Effector CD8-positive, alpha-beta T cell (primary cell): ENCODE data around the gene CCDC150.
"Not testable (repeated sequence)": the region's sequence is repeated elsewhere in the genome, so short reads cannot be mapped to it uniquely, and the experiment has no call there.

Experiments used
- DNase-seq: peaks from one replicate; lab custom pipeline; 2025; lab: John Stamatoyannopoulos, UW
- total RNA-seq, 4 experiments: gene quantifications; one replicate each; lab custom pipeline; 2026; lab: John Stamatoyannopoulos, UW

Gene CCDC150
- 0.91 to 1.7 (median 1.4) reads per million in 4 experiments for total RNA-seq

DNA sequence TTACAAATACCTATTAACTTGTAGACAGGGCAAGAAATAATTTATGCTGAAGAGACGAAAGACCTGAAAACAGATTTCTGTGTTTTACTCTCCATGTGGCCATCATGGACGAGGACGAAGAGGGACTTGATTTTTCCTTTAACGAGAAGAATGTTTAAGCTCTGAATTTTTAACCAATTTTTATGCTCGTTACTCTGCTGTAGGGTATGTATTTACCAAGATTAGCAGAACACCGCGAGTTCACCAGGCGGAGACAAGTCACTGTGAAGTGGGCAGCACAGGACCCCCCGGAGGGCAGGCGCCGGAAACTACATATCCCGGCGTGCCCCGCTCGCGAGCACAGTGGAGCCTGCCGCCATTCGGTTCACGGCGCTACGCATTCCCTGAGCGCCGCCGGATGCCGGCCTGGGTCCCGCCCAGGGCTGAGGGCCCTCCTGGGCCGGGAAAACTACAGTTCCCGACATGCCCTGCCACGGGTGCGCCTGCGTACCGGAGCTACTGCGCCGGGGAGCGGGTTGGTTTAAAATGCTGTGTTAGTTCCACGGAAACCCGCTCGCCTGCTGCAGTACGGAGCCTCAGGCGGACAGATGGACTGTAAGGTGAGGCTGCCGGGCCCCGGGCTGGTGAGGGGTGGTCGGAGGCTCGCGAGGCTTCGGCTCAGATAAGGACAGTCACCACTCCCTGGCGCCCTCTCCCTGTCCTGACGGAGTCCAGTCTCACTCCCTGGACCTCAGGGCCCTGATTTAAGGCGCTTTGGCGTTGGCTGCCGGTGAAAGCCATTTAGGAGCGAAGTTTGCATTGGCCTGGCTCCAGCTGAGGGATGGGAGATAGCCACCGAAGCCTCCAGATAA lies at the start of gene CCDC150:
Gene CCDC150, plus strand, starts transcription at position 536 of the 851 bp plus-strand sequence. Its CDS starts 52 bp downstream, at position 588.
- DNase-seq, result peak; percentile 85

DNA sequence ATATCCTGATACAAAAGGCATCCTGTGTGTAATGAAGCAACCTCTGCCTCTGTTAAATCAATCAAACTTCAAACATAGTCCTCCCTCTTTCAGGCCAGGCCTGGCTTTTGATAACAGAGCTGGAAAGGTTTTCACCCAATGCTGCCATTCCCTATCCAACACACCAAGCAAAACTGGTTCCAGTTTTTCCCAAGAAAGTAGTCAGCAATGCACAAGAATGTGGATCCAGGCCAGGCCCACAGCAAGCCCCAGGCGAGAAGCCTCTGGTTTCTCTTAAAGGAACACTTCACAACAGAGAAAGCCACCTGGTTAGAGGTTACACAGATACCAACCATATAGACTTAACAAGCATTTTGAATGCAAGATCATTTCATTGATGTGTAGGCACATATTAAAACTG lies 49.2 kb upstream of the CCDC150 start:
- no peak for DNase-seq

DNA sequence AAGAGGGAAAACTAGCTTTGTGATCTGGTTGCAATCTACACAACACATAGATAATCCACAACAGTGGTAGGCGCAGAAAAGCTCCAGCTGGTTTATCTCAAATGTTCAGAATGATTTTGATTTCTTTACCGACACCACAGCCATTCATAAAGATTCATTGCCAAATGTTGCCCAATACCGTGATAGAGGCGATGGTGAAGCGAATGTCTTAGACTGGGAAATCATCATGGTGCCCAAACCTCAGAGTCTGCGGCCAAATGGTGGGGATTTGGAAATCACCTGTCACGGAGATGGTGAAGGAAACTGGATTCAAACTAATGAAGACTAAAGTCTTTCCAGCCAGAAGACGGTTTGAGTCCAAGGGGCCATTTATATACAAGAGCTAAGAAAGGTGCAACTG lies 48.5 kb upstream of the CCDC150 start:
- DNase-seq, result no peak

DNA sequence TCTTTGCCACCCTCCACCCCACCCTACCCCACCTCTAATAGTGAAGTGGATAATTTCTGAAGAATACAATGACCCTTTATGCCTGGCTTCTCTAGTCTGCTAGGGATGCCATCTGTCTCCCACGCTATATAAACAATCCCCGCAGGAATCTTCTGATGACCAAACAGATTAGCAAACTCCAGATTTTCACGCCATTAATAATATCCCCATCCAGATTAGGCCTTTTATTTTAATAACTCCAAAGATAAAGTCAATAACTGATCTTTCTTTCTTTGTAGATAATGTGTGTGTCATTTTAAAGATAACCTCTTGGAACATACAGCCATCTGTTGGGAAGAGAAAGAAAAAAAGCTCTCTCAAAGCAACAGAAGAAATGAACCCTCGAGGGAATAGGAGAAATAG lies 47.9 kb upstream of the CCDC150 start:
- DNase-seq, result no peak

DNA sequence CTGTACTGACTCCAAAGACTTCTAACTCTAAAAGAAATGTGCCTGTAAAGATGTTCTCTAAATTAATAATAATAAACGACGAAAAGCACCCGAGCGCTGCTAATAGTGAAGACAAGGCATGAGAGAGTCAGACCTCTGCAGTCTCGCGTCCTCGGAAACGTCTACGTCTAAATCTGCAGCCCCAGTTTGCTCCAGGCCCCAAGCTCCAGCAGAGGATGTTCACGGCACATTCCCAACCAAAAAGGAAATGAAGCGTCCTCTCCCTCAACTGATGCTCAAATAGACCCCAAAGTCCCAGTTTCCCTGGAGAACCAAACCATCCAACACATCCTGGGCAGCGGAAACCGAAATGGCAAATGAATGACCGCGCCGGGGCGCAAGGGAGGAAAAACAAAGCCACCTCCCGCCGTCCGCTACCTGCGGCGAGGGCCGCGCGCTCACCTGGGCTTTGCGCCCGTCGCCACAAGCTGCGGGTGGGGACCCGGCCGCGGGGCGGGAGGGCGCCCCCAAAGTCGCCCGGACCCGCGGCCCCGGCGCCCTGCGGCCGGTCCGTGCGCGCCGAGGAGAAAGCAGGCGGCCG lies 47.1 kb upstream of the CCDC150 start:
- no peak for DNase-seq

DNA sequence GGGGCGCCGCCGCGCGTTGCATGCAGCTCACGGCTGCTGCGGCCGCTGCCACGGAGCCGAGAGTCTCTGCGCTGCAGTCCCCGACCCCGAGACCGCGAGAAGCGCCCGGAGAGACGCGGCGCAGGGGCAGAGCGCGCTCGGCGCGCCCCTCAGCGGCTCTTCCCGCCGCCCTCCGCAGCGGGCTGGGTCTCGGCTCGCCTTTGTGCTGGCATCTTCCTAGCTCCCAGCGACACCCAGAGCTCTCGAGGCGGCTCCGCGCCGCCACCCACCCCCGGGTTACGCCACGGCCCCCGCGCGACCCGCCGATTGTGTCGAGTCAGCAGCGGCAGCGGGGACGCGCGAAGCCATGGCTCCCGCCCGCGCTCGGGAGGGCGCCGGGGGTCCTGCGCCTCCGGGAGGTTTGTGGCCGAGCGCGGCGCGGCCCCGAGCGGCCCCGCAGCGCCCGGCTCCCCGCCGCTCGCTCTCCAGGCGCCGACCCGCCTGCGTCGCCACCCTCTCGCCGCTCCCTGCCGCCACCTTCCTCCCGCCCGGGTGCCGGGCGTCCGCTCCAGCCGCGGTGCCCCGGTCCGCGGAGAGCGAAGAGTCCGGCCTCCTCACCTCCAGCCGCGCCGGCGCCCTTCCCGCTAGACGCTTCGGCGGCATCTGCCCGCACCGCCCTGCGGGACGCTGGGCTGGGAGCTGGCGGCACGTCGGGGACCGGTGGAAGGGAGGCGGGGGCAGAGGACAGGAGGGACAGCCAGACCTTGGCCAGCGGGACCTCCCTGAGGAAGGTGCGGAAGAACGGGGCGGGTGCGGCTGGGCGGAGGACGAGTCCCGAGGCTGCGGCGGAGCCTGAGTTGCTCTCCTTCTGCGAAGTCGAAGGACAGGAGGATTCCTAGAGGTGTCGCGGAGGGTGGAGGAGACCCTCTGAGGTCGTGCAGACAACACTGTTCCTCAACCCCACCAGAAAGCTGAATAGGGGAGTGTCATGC lies 46.3 kb upstream of the CCDC150 start, which contains the start of gene HECW2:
Gene HECW2, minus strand, starts transcription at position 644 of the 971 bp plus-strand sequence.
- DNase-seq, result no peak

- no peak for DNase-seq
Measured at GRCh38 chr2:196594158-196594557, 45.4 kb upstream of the CCDC150 start.

- DNase-seq, result no peak
Measured at GRCh38 chr2:196597531-196597930, 42.0 kb upstream of the CCDC150 start.

DNA sequence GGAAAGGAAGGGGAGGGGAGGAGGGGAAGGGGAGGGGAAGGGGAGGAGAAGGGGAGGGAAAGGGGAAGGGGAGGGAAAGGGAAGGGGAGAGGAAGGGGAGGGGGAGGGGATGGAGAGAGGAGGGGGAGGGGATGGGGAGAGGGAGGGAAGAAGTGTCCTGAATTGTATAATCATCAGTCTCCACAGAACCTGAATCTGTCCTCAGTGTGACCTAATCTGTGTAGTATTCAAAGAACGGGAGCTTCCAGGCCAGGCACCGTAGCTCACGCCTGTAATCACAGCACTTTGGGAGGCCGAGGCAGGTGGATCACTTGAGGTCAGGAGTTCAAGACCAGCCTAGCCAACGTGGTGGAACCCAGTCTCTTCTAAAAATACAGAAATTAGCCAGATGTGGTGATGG lies 41.1 kb upstream of the CCDC150 start:
- no peak for DNase-seq

DNA sequence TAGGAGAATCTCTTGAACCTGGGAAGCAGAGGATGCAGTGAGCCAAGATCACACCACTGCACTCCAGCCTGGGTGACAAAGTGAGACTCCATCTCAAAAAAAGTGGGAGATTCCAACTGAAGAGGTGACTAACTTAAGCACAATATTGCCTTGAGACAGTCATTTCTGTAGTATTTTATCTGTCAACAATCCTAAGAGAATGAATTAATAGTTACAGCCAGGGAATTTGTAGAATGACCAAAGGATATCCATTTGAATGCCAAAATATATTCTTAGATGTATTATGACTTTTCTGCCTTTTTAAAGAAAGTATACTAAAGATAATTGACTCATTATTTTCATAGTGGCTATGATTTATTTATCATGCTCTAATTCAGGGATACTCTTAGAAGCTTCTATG lies 40.7 kb upstream of the CCDC150 start:
- DNase-seq, result no peak

DNA sequence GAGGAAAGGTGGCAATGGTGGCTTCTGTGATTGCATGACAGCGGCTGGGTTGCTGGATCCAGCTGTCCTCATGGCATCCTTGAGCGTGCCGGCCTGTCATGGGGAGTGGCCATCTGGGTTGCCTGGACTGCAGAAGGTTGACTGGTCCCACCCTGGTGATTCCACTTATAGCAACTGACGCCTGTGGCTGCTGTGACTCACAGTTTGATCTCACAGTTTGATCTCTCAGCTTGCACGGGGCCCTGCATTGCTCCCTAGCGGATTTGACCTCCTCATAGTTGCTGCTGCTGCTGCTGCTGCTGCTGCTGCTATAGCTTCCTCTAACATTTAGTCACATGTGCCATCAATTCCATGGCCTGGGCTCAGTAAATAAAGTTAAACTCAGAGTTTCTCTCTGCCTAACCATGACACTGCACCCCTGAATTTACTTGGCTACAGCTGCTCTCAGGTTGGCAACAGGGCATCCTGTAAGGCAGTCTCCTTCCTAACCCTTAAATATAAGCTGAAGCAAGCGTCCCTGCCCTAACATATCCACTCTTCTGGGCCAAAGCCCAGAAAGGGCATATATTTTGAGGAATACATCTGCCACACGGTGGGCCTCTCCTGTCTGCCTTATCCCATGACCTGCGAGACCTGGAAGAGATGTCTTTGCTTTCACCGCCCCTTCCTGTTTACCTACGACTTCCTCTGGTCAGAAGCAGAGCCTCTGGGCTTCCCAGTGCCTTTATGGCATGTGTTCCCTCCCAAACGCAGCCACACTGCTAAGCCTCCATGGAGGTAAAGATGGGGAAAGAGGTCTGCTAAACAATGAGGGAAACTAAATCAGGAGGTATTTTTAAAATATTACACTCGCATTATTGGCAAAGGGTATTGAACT lies 37.8 kb upstream of the CCDC150 start:
- DNase-seq, result no peak

DNA sequence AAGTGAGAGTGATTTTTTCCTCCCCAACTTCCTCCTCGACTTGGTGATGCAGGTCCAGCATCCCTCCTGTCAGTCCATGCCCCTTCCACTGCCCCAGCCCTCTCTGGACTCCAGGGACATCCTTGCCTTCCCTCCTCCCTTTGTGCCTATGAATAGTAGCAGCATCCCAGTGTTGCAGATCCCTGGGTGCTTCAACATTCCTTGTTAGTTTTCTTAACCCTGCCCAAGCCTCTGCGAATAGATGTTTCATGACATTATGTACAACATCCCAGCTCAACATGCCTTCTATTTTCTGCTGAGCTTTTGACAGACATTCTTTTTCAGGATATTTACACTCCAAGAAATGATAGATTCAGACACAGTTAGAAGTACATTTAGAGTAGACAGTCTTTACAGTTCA lies 35.3 kb upstream of the CCDC150 start:
- DNase-seq, result no peak

- DNase-seq, result no peak
Measured at GRCh38 chr2:196606516-196606915, 33.0 kb upstream of the CCDC150 start.

DNA sequence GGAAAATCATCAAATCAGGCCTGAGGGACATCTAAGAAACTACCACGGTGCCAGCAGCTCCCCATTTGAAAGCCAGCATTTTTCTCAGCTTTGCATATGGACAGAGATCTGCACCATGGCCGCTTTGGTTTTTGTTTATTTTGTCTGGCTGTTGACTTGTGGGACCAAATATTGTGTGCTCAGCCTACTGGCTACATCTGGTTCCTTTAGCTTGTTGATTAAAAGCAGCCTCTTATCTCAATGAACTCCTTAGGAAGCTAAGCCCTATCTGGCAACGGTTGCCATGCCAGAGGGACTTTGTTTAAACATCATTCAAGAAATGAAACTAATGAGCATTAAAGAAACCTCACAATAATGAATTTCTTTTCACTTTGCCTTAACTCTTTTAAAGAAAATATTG lies 32.4 kb upstream of the CCDC150 start:
- DNase-seq, result no peak

GRCh38 chr2:196607896-196608295 lies 31.6 kb upstream of the CCDC150 start:
- not testable (repeated sequence) for DNase-seq

GRCh38 chr2:196609806-196610205 lies 29.7 kb upstream of the CCDC150 start:
- DNase-seq, result no peak

DNA sequence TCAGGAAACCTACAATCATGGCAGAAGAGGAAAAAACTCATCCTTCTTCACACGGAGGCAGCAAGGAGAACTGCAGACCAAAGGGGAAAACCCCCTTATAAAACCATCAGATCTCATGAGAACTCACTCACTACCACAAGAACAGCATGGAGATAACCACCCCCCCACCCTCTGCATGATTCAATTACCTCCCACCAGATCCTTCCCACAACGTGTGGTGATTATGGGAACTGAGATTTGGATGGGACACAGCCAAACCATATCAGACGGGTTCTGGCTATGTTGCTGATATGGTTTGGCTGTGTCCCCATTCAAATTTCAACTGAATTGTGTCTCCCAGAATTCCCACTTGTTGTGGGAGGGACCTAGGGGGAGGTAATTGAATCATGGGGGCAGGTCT lies 28.7 kb upstream of the CCDC150 start:
- no peak for DNase-seq

DNA sequence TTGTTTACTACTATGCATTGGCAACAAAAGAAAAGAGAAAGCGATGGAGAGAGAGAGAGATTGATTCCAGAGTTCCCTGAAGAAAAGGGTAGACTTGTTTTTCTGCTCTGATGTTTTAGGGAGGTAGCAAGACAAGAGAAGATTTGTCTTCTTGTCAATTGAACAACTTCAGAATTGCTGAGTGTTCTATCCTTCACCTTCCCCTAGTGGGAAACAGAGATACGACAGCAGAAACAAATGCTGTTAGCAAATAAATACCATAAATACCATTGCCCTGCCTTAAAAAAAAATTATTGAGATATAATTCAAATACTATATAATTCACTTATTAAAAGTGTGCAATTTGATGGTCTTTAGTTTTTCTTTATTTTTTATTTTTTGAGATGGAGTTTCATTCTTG lies 26.2 kb upstream of the CCDC150 start:
- DNase-seq, result no peak

- no peak for DNase-seq
Measured at GRCh38 chr2:196617430-196617829, 22.1 kb upstream of the CCDC150 start.

- DNase-seq, result no peak
Measured at GRCh38 chr2:196618661-196619060, 20.9 kb upstream of the CCDC150 start.

DNA sequence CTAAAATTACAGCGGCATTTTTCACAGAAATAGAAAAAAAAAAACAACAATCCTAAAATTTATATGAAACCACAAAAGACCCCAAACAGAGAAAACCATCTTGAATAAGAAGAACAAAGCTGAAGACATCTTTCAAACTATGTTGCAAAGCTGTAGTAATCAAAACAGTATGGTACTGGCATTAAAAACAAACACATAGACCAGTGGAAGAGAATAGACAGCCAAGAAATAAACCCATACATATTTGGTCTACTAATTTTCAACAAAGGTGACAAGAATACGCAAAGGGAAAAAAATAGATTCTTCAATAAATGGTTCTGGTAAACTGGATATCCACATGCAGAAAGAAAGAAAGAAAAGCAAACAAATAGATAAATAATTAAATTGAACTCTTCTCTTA lies 9.0 kb upstream of the CCDC150 start:
- no peak for DNase-seq
